Stimulated activated CD8-positive, alpha-beta memory T cell treated with anti-CD3 and anti-CD28 coated beads, Interleukin-4, amount 100 ng/mL, for 48 hours (primary cell): Measurements from ENCODE around the gene SEMA3A.

ENCODE experiments used
- DNase-seq: peaks from one replicate; pipeline ENCODE4 v3.0.0-alpha.2; 2020

Gene SEMA3A

DNA sequence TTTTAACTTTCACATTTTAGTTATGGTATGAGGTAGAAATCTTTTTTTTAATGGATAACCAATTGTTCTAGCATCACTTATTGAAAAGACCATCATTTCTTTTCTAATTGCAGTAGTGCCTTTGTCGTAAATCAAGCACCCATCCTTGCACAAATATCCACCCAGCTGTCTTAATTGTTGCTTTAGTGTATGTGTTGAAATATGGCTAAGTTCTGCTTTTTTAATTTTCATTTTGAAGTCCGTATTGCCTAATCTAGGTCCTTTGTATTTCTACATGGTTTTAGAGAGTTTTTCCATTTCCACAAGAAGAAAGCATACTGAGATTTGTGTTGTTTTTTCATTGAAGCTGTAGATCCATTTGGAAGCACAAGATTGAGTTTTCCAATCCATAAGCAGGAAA lies 286.1 kb downstream of the SEMA3A start:
- DNase-seq: no peak
